ENCODE data around the gene RSPRY1.
"Not testable (repeated sequence)": the region's sequence is repeated elsewhere in the genome, so short reads cannot be mapped to it uniquely, and the experiment has no call there.

RSPRY1 gene

GRCh38 chr16:57275946-57276345 is 89.8 kb downstream of the RSPRY1 start:
- DNase-seq: not testable (repeated sequence)

- no peak for DNase-seq
Measured at GRCh38 chr16:57276596-57276995, 90.5 kb downstream of the RSPRY1 start.

GRCh38 chr16:57277586-57277985 is 91.5 kb downstream of the RSPRY1 start:
- peak; percentile 36 for DNase-seq

- DNase-seq: no peak
Measured at GRCh38 chr16:57278494-57278893, 92.4 kb downstream of the RSPRY1 start.

- DNase-seq: no peak
Measured at GRCh38 chr16:57279780-57280638, 93.9 kb downstream of the RSPRY1 start.

GRCh38 chr16:57281791-57282190 is 95.7 kb downstream of the RSPRY1 start:
- no peak for DNase-seq

GRCh38 chr16:57282510-57283213 is 96.5 kb downstream of the RSPRY1 start:
- DNase-seq: no peak

GRCh38 chr16:57283214-57283958 is 97.3 kb downstream of the RSPRY1 start:
- DNase-seq: no peak

- DNase-seq: no peak
Measured at GRCh38 chr16:57283959-57284208, 97.8 kb downstream of the RSPRY1 start.

GRCh38 chr16:57284209-57284951 is 98.3 kb downstream of the RSPRY1 start, which contains the start of gene PLLP:
Gene PLLP, minus strand, starts transcription at chr16:57284672. Its CDS starts 132 bp downstream, at chr16:57284540.
- DNase-seq: peak; percentile 60

- no peak for DNase-seq
Measured at GRCh38 chr16:57284952-57285363, 98.8 kb downstream of the RSPRY1 start.

- DNase-seq: no peak
Measured at GRCh38 chr16:57285379-57285778, 99.2 kb downstream of the RSPRY1 start.

GRCh38 chr16:57289391-57290257 is 103.5 kb downstream of the RSPRY1 start:
- DNase-seq: no peak

Measured in stimulated activated CD4-positive, alpha-beta T cell treated with anti-CD3 and anti-CD28 coated beads, Interleukin-4, amount 100 ng/mL, for 1 hour (primary cell).